Measurements from ENCODE around the gene PROM1. TPM values are rescaled to one million over a fixed set of nuclear protein-coding genes. Genes with fewer than 3 reads are reported as not detected.

Gene PROM1
- total RNA-seq, 4 donors from 2014 or later, result 0.94 to 16.3 (median 4.4) TPM

- peaks cover 72% of the 10 kb centered on the region for H3K27me3 ChIP-seq
- no peak for ATAC-seq
- TF ChIP-seq, protein P1, sequence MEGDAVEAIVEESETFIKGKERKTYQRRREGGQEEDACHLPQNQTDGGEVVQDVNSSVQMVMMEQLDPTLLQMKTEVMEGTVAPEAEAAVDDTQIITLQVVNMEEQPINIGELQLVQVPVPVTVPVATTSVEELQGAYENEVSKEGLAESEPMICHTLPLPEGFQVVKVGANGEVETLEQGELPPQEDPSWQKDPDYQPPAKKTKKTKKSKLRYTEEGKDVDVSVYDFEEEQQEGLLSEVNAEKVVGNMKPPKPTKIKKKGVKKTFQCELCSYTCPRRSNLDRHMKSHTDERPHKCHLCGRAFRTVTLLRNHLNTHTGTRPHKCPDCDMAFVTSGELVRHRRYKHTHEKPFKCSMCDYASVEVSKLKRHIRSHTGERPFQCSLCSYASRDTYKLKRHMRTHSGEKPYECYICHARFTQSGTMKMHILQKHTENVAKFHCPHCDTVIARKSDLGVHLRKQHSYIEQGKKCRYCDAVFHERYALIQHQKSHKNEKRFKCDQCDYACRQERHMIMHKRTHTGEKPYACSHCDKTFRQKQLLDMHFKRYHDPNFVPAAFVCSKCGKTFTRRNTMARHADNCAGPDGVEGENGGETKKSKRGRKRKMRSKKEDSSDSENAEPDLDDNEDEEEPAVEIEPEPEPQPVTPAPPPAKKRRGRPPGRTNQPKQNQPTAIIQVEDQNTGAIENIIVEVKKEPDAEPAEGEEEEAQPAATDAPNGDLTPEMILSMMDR (IDR thresholded peaks at IDR 0.05), result no peak
- TF ChIP-seq EP300 (IDR thresholded peaks at IDR 0.05) (no peak), POLR2A (IDR thresholded peaks at IDR 0.05) (no peak), POLR2AphosphoS5 (IDR thresholded peaks at IDR 0.05) (no peak)
- H3K27ac ChIP-seq, result no peak overlapping the region
- no peaks in the 10 kb centered on the region for H3K36me3 ChIP-seq
- H3K9me3 ChIP-seq, result no peaks in the 10 kb centered on the region
- no peak overlapping the region for H3K4me3 ChIP-seq
- peaks cover 0 to 22% (median 18%) of the 10 kb centered on the region in 3 donors for H3K4me1 ChIP-seq
- 44 to 71% methylated on average over 1 of the region's 1 CpG for WGBS, 2 donors (ENCODE audit: low coverage in 1 of 2)
Measured at GRCh38 chr4:16079046-16079445, 4.8 kb downstream of the PROM1 start.

GRCh38 chr4:16078195-16078760, 5.5 kb downstream of the PROM1 start:
- ATAC-seq, result no peak
- H3K27me3 ChIP-seq, result peaks cover 64% of the 10 kb centered on the region
- WGBS, 2 donors (ENCODE audit: low coverage in 1 of 2), result 83 to 94% methylated on average over 2 of the region's 4 CpGs
- no peak overlapping the region for H3K4me3 ChIP-seq
- H3K9me3 ChIP-seq, result no peaks in the 10 kb centered on the region
- H3K36me3 ChIP-seq, result no peaks in the 10 kb centered on the region
- H3K4me1 ChIP-seq, result peaks cover 0 to 15% (median 13%) of the 10 kb centered on the region in 3 donors
- no peak overlapping the region for H3K27ac ChIP-seq
- TF ChIP-seq EP300 (IDR thresholded peaks at IDR 0.05) (no peak), POLR2AphosphoS5 (IDR thresholded peaks at IDR 0.05) (no peak), POLR2A (IDR thresholded peaks at IDR 0.05) (no peak)
- TF ChIP-seq, protein P1 (IDR thresholded peaks at IDR 0.05), result no peak

DNA sequence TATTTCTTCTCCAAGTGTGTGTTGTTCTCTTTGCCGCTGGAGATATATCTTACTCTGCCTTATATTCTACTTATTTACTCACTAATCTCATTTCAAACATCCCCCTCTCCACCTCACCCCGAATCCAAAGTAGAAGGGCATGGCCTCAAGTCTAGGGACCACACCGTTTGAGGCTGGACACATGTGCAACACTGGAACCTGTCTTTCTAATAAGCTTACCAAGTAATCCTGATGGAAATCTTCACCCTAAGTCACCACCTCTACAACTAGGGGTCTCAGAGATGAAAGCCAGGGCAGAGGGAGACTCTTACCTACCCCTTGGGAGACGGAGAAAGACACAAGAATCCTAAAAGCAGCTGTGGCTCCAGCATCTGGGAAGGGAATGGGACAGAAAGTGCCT, 6.0 kb downstream of the PROM1 start:
- TF ChIP-seq EP300 (IDR thresholded peaks at IDR 0.05) (no peak), POLR2AphosphoS5 (IDR thresholded peaks at IDR 0.05) (no peak)
- TF ChIP-seq, protein P1 (IDR thresholded peaks at IDR 0.05), result no peak
- peaks cover 59% of the 10 kb centered on the region for H3K27me3 ChIP-seq
- H3K4me3 ChIP-seq, result no peak overlapping the region
- no peak for ATAC-seq
- no peaks in the 10 kb centered on the region for H3K36me3 ChIP-seq
- 80% methylated on average over 4 of the region's 4 CpGs; no CpG with 5 or more reads in 1 of the 2 donors for WGBS, 2 donors (ENCODE audit: low coverage in 1 of 2)
- H3K27ac ChIP-seq, result no peak overlapping the region
- H3K4me1 ChIP-seq, result peaks cover 0 to 10% (median 8%) of the 10 kb centered on the region in 3 donors
- H3K9me3 ChIP-seq, result no peaks in the 10 kb centered on the region

DNA sequence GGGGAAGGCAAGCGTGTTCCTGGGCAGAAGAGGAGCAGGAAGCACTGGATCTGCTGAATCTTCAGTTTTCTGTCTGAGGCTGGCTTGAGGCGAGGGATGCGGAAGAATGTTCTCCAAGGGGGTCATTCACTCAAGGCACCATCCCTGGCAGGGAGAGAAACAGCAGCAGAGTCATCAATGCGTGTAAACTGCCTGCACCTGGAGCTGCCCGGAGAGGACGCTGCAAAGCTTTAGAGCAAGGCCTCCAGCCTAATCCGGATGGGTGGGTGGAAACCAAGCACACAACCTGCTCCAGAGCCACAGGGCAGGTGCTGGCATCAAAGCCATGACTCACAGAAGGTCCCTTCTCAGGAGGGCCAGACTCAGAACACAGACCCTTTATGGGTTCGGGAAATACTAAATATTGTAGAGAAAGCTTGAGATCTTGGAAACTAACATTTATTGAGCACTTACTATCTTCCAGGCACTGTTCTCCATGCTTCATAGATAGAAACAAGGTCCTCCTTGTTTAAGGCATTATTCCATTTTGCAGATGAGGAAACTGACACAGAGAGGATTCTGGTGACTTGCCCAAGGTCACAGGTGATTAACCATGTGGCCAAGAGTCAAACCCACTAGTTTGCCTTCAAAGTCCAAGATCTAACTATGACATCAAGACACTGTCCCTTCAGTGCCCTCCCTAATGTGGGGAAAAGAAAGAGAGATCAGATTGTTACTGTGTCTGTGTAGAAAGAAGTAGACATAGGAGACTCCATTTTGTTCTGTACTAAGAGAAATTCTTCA, 7.7 kb downstream of the PROM1 start:
- 95 to 100% methylated on average over 1 to 4 of the region's 8 CpGs for WGBS, 2 donors (ENCODE audit: low coverage in 1 of 2)
- Histone ChIP-seq H3K36me3 (no peaks in the 10 kb centered on the region), H3K4me3 (no peak overlapping the region), H3K9me3 (no peaks in the 10 kb centered on the region), H3K27ac (no peak overlapping the region), H3K4me1 (no peaks in the 10 kb centered on the region), H3K27me3 (peaks cover 45% of the 10 kb centered on the region)
- no peak for TF ChIP-seq POLR2AphosphoS5 (IDR thresholded peaks at IDR 0.05)
- TF ChIP-seq, protein P1 (IDR thresholded peaks at IDR 0.05), result no peak
- TF ChIP-seq POLR2A (IDR thresholded peaks at IDR 0.05), result no peak
- TF ChIP-seq EP300 (IDR thresholded peaks at IDR 0.05), result no peak
- no peak for ATAC-seq

DNA sequence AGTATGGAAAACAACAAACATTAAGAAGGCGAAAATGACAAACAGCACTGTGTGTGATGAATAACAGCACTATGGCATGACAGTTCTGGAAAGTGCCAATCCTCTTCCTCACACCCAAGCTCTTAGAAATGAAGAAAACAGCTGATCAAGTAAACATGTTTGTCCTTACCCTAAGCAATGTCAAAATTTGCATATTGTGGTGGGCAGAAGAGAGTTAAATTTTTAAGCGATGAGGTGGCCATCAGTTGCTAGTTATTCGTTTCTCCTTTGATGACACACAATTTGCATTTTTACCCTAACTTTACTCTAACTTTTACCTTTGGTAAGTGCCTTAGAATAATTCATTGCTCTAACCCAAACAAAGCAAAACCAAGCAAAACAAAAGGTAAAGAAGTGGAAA, 8.8 kb downstream of the PROM1 start:
- TF ChIP-seq EP300 (IDR thresholded peaks at IDR 0.05) (no peak), POLR2AphosphoS5 (IDR thresholded peaks at IDR 0.05) (no peak), POLR2A (IDR thresholded peaks at IDR 0.05) (no peak)
- TF ChIP-seq, protein P1 (IDR thresholded peaks at IDR 0.05), result no peak

More for the DNA sequence above, 8.8 kb downstream of the PROM1 start:
- WGBS, 2 donors (ENCODE audit: low coverage in 1 of 2), result 63 to 72% methylated on average over 3 of the region's 3 CpGs
- Histone ChIP-seq H3K9me3 (no peaks in the 10 kb centered on the region), H3K27ac (no peak overlapping the region), H3K4me1 (no peaks in the 10 kb centered on the region), H3K4me3 (no peak overlapping the region), H3K36me3 (no peaks in the 10 kb centered on the region), H3K27me3 (peaks cover 34% of the 10 kb centered on the region)
- no peak for ATAC-seq
